Epithelial cell of proximal tubule (primary cell): Measurements from ENCODE around the gene ALKBH5. TPM values are rescaled to one million over a fixed set of nuclear protein-coding genes. Genes with fewer than 3 reads are reported as not detected.

ENCODE experiments used
- DNase-seq: peaks from one replicate; pipeline ENCODE4 v3.0.0-alpha.2; 2011; ENCODE audit warnings: low read depth
- H3K4me3 ChIP-seq: 2 replicates; pipeline ENCODE4 v1.5.1; 2011; ENCODE audit warnings: low read depth, mild to moderate bottlenecking, low read length
- total RNA-seq: library from RNA; depleted of rRNA; stranded (reverse); fragments of >200 nt; gene quantifications from 2 replicates; pipeline ENCODE4 v1.2.3, GENCODE V29; 2015
- TF ChIP-seq, protein P1 (sequence below): conservative IDR thresholded peaks from 2 replicates; pipeline ENCODE4 v1.5.1; 2012; ENCODE audit warnings: low read depth, mild to moderate bottlenecking, low read length

ALKBH5 gene
- 81.2 and 101 TPM in 2 replicates for total RNA-seq

DNA sequence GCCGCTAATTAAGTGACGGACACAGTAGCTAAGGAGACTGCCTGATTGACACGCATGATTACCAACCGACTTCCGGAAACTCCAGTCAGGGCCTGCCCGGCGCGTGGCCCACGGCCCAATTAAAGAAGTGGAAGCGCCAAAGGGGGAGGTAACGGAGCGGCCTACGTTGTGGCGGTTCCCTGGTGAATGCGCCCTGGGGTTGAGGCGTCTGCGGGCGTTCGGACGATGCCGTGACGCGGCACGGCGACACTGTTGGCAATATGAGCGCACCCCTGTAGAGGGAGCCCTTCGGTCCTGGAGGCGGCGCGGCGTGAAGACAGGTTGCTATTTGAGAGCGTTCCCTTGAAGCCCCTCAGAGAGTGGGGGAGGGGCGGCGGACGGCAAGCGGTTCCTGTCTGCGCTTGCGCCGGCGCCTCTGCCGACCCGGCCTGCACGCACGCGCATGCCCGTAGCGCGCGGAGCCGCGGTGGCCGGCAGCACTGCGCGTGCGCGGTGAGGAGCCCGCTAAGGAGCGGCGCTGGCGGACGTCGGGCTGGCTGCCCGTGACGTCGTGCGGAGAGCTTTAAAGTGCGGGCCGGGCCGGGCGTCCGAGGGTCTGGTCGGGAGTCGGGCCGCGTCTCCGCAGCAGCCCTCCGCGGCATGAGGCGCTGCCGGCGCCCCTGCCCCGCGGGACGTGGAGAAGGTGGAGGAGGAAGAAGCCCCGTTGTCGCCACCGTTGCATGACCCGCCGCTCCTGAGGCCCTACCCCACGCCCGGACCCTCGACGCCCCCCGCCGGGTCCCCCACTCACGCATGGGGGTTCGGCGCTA lies at the start of gene ALKBH5:
Gene ALKBH5 (plus strand): TSS at position 495 of the 809 bp plus-strand sequence. CDS start 416 bp downstream, outside the sequence.
- DNase-seq: peak; percentile 96
- TF ChIP-seq, protein P1, sequence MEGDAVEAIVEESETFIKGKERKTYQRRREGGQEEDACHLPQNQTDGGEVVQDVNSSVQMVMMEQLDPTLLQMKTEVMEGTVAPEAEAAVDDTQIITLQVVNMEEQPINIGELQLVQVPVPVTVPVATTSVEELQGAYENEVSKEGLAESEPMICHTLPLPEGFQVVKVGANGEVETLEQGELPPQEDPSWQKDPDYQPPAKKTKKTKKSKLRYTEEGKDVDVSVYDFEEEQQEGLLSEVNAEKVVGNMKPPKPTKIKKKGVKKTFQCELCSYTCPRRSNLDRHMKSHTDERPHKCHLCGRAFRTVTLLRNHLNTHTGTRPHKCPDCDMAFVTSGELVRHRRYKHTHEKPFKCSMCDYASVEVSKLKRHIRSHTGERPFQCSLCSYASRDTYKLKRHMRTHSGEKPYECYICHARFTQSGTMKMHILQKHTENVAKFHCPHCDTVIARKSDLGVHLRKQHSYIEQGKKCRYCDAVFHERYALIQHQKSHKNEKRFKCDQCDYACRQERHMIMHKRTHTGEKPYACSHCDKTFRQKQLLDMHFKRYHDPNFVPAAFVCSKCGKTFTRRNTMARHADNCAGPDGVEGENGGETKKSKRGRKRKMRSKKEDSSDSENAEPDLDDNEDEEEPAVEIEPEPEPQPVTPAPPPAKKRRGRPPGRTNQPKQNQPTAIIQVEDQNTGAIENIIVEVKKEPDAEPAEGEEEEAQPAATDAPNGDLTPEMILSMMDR: peak; percentile 26
- peak within 1 kb of the TSS; percentile 77 for H3K4me3 ChIP-seq

DNA sequence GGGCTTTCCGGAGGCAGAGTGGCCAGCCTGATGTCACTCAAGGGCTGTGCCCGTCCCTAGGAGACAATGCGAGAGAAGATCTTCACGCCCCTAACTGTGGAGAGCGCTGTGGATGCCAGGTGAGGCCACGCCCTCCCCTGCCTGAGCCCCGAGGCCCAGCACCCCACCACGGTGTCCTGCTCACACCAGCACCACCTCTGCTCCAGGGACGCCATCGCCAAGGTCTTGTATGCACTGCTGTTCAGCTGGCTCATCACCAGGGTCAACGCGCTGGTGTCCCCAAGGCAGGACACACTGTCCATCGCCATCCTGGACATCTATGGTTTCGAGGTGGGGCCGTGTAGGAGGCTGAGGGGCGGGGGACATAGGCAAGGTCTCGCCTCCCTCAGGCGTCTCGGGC lies 47.3 kb upstream of the ALKBH5 start:
- TF ChIP-seq, protein P1: no peak
- no peak overlapping the region for H3K4me3 ChIP-seq
- DNase-seq: no peak

DNA sequence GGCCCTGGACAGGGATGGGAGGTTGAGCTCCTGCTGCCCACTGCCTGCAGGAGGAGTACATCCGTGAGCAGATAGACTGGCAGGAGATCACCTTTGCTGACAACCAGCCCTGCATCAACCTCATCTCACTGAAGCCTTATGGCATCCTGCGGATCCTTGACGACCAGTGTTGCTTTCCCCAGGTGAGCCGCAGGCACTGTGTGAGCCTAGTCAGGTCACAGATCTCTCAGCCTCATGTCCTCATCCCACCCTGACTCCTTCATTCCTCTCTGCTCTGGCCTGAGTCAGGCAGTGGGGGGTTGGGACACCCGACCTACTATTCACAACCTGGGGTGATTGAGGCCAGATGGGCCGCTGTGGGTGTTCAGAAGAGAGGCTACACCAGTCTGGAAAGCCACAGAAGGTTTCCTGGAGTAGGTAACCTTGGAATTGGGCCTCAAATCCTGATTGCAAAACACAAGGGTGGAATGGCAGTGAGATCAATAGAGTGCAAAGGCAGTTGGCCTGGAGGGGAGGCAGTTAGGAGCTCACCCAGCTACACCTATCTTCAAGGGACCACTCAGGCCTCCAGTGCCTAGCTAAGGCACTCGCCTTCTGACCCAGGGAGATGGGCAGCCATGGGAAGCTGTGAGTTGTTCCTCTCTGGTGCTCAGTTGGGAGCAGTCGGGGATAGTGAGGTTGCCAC lies 45.4 kb upstream of the ALKBH5 start:
- TF ChIP-seq, protein P1: no peak
- DNase-seq: no peak

DNA sequence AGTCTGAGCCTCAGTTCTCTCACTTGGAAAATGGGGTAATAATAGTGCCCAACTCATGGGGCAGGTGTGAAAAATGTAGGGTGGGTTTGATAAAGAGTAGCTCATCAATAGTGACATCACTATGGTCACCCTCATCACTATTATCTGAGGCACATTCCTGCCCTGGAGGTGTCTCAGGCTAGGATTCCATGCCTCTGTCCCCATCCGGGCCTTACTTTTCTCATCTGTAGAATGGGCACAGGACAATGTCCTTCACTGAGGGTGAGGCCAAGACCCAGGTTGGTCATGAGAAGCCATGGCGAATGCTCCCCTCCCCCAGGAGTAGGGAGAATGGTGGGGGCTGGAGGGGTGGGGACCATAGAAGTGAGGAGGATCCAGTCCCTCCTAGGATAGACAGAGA lies 44.5 kb upstream of the ALKBH5 start:
- no peak for DNase-seq
- TF ChIP-seq, protein P1: no peak
- no peak overlapping the region for H3K4me3 ChIP-seq

More for the DNA sequence above, 45.4 kb upstream of the ALKBH5 start:
- no peak overlapping the region for H3K4me3 ChIP-seq

- no peak for DNase-seq
- no peak overlapping the region for H3K4me3 ChIP-seq
- TF ChIP-seq, protein P1: no peak
Measured at GRCh38 chr17:18139498-18139897, 44.1 kb upstream of the ALKBH5 start.

DNA sequence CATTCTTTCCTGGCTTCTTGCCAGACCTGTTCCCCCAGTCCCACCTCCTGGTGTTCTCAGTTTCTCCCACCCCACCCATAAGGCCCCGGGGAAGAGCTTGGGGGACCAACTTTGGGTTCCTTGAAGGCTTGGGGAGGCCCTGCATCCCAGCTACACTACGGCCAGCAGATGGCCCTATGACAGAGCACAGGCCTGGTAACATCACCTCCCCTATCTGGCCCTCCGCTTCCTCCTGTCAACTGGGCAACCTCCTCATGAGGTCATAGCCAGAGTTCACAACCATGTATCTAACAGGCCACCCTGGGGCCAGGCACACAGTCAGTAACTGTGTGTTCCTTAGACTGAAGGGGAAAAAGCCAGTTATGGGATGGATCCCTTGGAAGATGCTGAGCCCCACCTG lies 43.7 kb upstream of the ALKBH5 start:
- H3K4me3 ChIP-seq: no peak overlapping the region
- no peak for DNase-seq
- TF ChIP-seq, protein P1: peak; percentile 43
